ENCODE results near the gene GREB1. TPM values are rescaled to one million over a fixed set of nuclear protein-coding genes. Genes with fewer than 3 reads are reported as not detected.
A peak's percentile ranks its signal among the peaks of the same experiment; 100 is the strongest.

Gene GREB1
- total and polyA plus RNA-seq, 2 of the 13 experiments (the other 11 are each of a cell fraction or from before 2014, with no cell fraction given): 31.3 to 61.2 TPM

DNA sequence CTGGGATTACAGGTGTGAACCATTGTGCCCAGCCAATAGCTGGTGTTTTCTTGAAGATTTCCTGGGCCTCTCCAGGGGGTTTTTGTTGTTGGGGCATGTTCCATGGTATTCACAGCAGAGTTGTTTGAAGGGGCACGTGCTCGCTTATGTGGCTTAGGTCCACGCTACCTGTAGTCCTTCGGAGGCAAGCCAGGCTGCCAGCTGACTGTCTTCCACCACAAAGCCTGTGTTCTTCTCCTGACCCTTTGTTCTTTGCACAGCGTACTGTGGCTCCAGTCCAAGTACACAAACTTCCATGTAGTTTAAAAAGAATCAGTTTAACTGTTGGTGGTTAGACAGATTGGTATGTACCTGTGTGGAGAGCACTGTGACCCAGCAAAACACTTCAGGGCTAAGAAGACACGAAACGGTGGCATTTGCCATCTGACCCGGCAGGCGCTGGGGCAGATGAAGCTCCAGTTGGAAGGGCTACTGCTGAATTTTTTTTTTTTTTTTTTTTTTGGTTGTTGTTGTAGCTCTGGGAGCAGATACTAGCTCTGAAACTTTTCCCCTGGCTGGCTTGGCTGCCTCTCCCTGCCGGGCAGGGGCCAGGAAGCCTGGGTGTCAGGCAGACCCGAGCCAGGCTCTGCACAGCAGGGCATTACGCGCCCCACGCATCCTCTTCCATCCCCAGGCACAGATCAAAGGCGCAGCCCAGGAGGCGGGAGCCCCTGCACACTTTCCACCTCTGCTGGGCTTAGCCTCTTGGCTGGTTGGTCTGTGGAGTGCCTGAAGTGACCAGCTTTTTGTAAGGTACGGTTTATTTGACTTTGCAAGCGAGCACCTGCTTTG lies 5.7 kb downstream of the GREB1 start (continued):
- TF ChIP-seq, protein P1, sequence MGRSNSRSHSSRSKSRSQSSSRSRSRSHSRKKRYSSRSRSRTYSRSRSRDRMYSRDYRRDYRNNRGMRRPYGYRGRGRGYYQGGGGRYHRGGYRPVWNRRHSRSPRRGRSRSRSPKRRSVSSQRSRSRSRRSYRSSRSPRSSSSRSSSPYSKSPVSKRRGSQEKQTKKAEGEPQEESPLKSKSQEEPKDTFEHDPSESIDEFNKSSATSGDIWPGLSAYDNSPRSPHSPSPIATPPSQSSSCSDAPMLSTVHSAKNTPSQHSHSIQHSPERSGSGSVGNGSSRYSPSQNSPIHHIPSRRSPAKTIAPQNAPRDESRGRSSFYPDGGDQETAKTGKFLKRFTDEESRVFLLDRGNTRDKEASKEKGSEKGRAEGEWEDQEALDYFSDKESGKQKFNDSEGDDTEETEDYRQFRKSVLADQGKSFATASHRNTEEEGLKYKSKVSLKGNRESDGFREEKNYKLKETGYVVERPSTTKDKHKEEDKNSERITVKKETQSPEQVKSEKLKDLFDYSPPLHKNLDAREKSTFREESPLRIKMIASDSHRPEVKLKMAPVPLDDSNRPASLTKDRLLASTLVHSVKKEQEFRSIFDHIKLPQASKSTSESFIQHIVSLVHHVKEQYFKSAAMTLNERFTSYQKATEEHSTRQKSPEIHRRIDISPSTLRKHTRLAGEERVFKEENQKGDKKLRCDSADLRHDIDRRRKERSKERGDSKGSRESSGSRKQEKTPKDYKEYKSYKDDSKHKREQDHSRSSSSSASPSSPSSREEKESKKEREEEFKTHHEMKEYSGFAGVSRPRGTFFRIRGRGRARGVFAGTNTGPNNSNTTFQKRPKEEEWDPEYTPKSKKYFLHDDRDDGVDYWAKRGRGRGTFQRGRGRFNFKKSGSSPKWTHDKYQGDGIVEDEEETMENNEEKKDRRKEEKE (IDR thresholded peaks at IDR 0.05): no peak
- TF ChIP-seq ZNF563 (CRISPR knock-in tag; IDR thresholded peaks at IDR 0.05) (no peak; the same call in 1 of the 2 replicates), ZBTB10 (CRISPR knock-in tag; IDR thresholded peaks at IDR 0.05; ENCODE audit: borderline replicate concordance) (peak; percentile 65; the same call in 1 of the 2 replicates), TIGD3 (CRISPR knock-in tag; IDR thresholded peaks at IDR 0.05; ENCODE audit: borderline replicate concordance) (0 out of 2 replicates have a peak, but pooled peaks have one; percentile 41), SNRNP70 (IDR thresholded peaks at IDR 0.05; ENCODE audit: low read depth, low read length) (no peak), CBFB (CRISPR knock-in tag; IDR thresholded peaks at IDR 0.05) (0 out of 2 replicates have a peak, but pooled peaks have one; percentile 8), TFAP4 (IDR thresholded peaks at IDR 0.05; ENCODE audit: borderline replicate concordance, low read depth) (peak; percentile 100), ZNF749 (CRISPR knock-in tag; IDR thresholded peaks at IDR 0.05; ENCODE audit: borderline replicate concordance) (peak; percentile 37; the same call in 1 of the 2 replicates), KDM3A (CRISPR knock-in tag; IDR thresholded peaks at IDR 0.05; ENCODE audit: low read depth) (peak; percentile 47; the same call in 1 of the 2 replicates), FUBP1 (CRISPR knock-in tag; IDR thresholded peaks at IDR 0.05; ENCODE audit: borderline replicate concordance) (no peak; the same call in 1 of the 2 replicates), RARA (CRISPR knock-in tag; IDR thresholded peaks at IDR 0.05) (peak; percentile 79), KLF16 (CRISPR knock-in tag; IDR thresholded peaks at IDR 0.05) (peak in 1 of 2 experiments; percentile 59; a peak in 1 of 4 replicates)
- TF ChIP-seq, protein P2, sequence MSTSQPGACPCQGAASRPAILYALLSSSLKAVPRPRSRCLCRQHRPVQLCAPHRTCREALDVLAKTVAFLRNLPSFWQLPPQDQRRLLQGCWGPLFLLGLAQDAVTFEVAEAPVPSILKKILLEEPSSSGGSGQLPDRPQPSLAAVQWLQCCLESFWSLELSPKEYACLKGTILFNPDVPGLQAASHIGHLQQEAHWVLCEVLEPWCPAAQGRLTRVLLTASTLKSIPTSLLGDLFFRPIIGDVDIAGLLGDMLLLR (CRISPR knock-in tag; IDR thresholded peaks at IDR 0.05): no peak
- TF ChIP-seq, protein P3, sequence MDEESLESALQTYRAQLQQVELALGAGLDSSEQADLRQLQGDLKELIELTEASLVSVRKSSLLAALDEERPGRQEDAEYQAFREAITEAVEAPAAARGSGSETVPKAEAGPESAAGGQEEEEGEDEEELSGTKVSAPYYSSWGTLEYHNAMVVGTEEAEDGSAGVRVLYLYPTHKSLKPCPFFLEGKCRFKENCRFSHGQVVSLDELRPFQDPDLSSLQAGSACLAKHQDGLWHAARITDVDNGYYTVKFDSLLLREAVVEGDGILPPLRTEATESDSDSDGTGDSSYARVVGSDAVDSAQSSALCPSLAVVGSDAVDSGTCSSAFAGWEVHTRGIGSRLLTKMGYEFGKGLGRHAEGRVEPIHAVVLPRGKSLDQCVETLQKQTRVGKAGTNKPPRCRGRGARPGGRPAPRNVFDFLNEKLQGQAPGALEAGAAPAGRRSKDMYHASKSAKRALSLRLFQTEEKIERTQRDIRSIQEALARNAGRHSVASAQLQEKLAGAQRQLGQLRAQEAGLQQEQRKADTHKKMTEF (CRISPR knock-in tag; IDR thresholded peaks at IDR 0.05): peak; percentile 66

Measured in HepG2 (cell line).